SKM-1 (cell line): ENCODE results near the gene UPF1.

Experiments used
- DNase-seq: peaks from one replicate; lab custom pipeline; 2025; ENCODE audit not compliant: unreplicated experiment; lab: John Stamatoyannopoulos, UW

The UPF1 gene

DNA sequence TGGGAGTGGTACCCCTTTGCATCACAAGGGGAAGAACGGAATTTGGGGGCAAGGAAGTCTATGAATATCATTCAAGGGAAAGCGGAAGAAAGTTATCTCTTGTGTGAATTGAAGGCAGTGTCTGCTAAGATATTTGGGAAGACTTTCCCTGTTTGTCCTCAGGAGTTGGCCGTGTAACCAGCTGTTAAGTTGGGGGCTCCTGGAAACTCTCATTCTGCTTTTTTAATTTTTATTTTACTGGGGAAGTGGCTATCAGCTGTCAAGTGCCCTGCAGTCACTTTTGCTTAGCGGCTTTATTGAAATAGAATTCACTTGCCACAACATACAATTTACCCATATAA, 2.9 kb downstream of the UPF1 start:
- DNase-seq: no peak

DNA sequence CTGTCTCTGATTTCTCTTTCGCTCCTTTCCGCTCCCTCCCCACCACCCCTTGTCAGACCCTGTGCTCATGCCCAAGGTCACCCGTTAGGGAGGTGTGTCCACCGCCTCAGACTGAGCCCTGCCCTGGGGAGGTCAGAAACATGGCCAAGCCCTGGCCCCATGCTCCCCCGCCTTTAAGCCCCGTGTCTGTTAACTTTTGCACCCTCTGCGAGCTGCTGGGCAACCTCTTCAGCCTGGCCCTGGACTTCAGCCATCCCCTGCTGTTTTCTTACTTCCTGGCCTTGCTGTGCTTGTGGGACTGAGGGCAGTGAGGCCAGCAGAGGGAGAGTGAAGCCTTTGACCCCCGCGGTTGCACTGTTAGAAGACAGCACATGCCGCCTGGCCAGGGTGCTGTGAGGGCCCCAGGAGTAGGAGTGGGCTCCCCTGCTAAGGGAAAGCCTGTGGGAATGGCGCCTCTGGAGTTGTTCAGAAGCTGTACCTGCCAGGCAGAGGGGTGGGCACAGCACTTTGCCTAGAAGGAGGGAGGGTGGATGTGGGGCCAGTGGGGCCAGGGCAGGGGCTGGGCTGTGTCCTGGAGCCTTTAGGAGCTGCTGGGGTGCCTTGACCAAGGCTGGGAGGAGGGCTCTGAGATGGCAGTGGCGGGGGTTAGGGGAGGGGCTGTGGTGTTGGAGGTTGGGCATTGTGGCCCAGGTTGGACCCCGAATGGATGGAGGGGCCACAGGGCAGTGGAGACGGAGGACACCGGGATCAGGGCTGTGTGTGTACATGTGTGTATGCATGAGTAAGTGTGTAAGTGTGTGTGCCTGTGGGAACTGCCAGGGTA, 7.9 kb downstream of the UPF1 start:
- no peak for DNase-seq

DNA sequence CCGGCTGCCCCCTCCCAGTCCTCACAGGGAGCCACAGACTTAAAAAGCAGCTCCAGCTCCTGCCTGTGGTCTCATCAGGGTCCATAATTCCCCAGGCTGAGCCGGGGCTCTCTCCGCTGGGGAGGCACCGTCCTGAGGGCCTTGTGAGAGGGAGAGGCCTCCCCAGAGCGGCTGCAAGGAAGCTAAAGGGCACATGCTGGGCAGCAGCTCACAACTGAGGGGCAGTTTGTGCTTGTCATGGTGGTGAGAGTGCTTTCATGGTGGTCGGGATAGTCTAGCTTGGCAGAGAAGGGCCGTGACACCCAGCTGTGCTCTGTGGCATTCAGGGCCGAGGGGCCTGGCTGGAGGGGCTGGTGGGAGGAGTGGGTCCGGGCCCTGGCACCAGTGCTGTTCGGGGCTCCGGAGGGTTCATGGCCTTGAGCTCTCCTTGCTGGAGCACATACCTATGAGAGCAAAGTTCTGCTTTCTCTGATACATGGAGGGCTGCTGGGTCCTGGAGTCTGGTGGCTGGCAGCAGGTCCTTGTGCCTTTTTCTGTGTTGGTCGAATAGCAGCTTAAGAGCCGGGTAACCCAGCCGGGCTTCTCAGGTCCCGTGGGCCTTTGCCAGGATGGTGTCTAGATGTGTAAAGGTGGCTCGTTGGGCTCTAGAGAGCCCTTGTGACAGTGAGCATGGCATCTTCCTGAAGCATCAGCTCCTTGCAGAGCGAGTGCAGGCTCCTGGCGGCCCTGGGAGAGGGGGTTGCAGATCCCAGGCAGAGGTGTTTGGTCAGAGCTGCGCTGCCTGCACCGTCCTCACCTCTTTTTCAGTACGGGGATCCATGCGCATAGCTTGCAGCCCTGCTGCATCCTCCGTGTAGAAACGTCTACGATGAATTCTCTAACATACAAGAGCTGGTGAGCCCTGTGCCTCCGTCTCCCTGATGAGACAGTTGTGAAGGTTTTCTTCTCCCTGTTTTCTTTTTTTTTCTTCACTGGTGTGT, 8.8 kb downstream of the UPF1 start:
- no peak for DNase-seq

DNA sequence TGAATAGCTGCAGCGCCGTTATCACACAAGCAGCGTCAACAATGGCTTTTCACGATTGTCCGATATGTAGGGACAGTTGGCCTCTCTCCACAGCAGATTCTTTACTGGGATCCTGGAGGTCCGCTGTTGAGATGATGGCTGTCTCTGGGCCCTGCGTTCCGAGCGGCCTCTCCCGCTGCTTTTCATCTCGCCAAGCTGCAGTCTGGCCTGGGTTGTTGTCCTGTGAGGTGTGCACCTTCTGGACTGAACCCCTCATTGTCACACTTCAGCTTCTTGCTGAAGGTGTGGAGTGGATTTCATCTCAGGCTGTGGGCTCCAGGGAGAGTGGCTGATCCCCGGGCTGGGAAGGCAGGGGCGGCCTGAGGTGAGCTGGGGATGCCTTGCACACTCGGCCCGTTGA, 9.6 kb downstream of the UPF1 start:
- DNase-seq: no peak

DNA sequence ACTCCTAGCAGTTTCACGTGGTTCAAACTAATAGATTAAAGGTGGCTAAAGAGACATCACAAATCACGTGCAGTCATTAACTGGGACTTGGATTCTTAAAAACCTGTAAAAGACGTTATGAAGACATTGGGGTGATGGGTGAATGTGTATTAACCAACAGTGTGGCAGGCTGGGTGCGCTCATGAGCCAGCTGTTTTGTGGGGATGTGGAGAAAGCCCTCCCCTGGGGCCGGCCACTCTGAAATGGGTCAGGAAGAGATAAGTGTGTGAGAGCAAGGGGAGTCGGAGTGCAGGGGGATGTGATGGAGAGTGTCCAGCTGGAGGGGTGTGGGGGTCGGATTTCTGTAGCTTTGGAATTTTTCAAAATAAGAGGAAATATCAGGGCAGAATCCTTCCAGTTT, 10.4 kb downstream of the UPF1 start:
- DNase-seq: no peak

DNA sequence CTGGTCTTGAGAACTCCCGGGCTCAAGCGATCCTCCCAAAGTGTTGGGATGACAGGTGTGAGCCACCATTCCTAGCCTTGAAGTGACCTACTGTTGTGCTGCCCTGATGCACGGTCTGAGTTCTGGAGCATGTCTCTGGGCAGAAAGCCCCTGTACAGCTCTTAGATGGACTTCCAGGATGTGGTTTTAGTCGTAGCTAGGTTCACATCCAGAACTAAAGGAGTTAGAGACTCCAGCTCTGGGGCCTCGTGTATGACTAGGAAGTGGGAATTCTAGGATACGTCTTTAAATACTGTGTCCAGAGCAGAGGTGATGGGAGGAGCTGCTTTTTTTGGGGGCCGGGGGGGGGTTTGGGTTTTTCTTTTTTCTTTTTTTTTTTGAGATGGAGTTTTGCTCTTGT, 12.2 kb downstream of the UPF1 start:
- DNase-seq: no peak

DNA sequence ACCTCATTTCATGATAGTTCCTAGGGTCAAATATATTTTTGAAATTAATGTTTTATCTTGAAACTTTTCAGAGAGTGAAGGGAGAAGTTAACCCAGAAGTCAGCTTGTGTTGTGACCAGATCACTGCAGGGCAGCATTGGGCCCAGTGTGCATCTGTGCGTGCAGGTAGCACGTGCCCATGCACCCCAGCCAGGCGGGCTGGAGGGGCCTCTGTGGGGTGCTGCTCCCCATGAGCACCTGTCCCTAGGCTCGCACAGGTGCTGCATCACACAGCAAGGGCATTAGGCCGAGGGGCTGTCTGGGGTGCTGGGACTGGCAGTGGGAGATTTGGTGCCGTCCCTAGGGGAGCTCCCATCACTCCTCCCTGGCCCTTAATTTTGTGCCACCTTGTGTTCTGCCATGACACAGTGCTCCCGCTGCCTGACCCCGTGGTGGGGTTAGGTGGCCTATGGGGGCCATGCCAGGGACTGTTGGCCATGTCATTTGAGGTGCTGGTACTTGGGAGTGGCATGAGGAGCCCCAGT, 13.1 kb downstream of the UPF1 start:
- DNase-seq: no peak

DNA sequence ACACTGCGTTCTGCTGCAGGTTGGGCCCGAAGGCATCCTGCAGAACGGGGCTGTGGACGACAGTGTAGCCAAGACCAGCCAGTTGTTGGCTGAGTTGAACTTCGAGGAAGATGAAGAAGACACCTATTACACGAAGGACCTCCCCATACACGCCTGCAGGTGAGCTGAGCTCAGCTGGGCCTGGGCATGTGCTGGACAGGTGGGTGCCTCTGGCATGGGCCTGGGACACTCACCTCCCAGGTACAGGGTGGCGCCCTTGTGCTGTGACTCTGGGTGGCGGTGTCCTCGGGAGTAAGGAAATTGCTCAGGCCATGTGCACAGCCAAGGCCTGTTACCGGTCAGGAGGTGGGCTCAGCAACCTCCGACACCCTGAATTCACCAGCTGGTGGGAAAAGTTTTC, 14.2 kb downstream of the UPF1 start:
- no peak for DNase-seq

DNA sequence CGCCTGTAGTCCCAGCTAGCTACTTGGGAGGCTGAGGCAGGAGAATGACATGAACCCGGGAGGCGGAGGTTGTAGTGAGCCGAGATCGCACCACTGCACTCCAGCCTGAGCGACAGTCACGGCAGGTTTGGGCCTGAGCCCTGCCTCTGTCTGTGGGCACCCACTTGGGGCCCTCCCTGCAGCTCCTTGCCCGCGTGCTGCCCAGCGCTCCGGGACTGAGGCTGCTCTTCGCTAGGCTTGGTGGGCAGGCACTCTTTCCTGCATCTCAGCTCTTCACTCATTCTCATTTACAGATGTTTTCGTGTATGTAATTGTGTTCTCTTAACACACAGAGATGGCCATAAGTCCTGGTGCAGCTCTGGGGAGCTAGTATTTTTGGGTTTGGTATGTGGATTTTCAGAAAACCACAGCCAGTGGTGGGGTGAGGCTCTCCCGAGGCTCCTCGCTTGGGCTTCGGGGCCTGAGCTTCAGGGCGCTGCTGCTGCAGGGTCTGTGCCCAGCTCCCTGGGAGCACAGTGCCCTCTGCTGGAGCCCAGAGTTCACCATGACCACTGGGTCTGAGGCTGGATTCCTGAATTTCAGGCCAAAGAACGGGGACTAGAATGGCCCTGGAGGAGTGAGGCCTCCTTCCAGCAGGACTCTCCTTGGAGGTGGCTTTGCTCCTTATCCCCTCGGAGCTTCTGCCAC, 15.2 kb downstream of the UPF1 start:
- no peak for DNase-seq

DNA sequence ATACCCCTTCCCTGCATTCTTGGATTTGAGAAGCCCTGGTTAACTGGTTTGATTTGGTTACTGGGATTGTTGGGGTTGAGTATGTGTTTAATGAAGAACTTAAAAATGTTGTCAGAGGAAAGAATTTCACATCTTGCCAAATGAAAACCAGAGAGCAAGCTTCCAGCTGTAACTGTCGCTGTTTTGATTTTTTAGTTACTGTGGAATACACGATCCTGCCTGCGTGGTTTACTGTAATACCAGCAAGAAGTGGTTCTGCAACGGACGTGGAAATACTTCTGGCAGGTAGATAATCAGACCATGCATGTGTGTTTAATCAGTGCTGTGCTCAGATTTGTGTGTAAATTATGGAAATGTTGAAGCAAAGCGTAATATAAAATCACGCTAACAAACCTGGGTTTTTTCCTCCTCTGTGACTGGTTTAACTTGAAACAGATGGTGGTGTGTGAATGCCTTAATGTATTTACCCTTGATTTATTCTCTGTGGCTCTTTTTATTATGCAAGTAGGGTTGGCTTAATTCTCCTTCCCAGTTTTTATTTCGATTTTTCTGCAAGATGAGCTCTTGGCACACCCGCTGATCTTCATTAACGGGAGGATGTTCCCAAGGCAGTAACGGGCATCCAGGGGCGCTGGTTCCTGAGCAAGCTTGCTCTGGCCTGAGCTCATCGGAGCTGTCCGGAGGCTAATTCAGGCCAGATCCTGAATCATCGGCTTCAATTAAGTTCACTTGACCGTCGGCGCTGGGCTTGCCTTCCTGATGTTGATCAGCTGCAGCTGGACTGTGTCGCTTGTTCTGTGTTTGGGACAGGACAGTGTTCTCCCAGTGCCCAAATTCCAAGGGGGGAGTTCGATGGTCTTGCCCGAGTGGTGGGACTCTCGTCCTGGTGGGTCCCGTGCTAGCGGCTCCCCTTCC, 16.0 kb downstream of the UPF1 start:
- DNase-seq: no peak

DNA sequence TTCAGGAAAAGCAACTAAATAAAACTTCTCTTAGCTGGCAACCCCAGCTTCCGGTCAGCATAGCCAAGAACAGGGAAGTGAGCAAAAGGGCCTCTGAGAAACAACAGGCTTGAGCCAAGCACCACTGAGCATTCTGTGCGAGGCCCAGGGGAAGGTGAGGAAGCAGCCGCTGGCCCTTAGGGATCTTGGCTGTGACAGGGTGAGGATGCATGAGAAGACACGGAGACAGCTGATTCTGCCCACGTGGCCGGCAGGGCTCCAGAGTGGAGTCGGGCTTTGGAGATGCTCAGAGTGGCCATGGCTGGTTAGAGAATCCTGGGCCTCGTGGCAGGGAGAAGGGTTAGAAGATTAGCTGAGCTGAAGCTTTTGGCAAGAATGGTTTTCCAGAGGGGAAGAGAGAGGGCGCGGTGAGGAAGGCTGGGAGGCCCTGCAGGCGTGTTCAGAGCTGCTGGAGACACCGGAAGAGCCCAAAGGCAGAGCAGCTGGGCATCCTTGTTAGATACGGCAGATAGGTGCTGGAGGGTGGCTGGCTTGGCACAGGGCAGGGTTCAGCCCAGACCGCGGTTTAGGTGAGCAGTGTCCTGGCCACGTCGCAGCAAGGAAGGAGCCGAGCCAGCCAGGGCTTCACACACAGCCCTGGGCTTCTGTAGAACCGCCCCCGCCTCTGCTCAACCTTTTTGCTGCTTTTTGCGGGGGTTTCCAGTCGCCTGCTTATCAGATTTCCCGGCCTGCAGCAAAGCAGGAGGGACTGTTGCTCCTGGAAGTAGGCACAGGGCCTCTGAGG, 17.3 kb downstream of the UPF1 start:
- DNase-seq: peak; percentile 21

DNA sequence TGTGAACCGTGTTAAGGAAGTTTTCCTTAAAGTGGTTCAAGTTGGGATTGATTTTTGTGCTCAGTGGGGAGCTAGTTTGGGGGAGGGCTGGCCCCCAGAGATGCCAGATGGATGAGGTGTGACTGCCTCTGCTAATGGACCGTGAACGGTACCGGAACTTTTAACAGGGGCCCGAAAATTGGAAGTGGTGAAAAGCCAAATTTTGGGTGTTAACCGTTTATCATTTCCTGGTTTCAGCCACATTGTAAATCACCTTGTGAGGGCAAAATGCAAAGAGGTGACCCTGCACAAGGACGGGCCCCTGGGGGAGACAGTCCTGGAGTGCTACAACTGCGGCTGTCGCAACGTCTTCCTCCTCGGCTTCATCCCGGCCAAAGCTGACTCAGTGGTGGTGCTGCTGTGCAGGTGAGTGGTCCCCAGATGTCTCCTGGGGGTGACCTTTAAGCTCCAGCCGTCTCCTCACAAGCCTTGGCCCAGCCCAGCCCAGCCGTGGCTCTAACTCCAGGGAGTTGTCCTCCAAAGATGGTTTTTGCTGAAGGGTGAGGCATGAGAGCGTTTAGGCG, 18.2 kb downstream of the UPF1 start:
- no peak for DNase-seq

DNA sequence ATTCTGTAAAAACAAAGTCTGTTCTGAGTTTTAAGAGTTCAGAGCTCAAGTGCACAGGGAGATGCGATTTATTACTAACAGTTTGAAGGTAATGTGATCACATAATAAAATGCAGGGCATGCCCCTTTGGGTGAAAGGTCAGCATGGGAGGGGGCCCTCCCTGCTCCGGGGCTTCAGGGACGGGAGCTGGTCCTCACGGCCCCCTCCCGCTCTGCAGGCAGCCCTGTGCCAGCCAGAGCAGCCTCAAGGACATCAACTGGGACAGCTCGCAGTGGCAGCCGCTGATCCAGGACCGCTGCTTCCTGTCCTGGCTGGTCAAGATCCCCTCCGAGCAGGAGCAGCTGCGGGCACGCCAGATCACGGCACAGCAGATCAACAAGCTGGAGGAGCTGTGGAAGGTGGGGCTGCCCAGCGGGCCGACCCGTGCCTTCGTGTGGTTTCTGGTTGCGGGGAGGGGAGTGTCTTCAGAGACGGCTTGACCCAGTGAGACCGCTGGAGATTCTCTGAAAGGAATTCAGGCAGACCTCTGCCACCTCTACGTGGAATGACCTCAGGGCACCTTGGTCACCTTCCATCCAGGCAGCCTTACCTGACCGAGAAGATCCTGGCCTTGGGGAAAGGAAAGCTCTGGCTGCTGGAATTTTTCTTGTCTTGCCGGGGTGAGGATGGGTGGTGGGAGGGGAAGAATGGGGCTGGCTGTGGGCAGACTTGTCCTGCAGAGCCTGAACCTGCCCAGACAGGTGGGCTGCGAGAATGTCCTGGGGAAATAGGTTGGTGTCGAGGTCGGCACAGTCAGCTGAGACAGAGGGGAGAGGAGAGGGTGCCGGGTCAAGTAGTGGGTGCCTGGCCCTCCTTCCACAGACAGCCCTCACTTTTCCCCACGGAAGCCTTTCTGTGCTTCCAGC, 19.0 kb downstream of the UPF1 start:
- no peak for DNase-seq

DNA sequence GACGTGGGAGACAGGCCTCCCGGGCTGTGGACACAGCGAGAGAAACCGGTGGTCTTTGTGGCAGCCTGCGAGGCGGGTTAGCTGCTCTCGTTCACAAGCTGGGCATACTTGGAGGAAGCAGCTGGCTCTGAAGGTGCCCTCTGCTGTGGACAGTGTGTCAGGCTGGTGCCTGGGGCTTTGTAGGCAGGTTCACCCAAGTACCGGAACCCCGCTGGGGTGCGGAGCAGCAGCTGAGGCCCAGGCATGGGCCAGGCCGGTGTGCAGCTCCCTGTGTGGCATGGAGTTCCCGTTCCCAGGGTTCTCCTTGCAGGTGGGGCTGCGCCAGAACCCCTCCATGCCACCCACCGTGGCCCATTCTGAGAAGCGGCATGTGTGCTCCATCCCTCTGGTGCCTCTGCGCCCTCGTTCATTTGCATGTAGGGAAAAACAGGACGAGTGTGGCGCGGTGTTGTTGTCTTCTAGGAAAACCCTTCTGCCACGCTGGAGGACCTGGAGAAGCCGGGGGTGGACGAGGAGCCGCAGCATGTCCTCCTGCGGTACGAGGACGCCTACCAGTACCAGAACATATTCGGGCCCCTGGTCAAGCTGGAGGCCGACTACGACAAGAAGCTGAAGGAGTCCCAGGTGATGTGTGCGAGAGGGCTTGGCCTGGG, 20.0 kb downstream of the UPF1 start:
- no peak for DNase-seq

DNA sequence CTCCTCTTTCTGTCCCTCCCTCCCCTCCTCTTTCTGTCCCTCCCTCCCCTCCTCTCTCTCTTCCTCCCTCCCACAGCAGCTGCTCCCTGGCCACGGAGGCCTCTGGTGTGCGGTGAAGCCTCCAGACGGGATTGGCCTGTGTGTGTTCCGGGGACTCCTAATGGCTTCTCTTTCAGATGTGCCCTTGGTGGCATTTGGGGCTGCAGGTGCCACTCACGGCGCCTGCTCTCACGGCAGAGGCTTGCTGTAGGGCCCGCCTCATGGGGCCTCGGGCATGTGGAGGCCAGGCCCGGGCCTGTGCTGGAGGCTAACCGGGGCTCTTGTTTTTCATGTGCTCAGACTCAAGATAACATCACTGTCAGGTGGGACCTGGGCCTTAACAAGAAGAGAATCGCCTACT, 20.9 kb downstream of the UPF1 start:
- no peak for DNase-seq

DNA sequence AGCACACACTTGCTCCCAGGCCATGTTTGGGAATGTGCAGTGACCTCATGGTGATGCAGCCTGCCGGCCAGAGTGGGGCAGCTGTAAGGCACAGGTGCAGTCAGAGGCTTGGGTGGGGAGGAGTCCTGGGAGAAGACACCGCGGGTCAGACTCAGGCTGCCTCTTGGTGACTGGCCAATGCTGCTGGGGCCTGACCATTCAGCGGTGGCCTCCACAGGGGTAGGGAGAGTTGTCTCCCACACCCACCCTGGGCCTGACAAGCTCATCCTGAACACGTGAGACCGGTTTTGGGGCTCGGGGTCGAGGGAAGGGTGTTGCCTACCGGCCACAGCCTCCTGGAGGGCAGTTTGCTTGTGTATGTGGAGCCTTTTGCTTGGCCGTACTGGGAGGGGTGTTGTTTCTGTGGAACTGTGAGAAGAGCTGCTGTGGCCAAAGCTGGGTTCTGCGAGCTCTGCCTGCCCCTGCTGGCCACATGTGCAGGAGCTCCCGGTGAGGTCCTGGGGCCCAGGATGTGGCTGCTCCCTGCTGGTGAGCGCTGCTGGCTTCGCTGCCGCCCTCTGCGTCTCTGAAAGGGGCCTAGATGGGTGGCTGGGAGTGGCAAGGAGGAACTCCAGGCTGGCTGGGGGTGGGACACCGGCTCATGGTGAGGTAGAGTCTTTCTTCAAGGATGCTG, 22.1 kb downstream of the UPF1 start:
- no peak for DNase-seq

DNA sequence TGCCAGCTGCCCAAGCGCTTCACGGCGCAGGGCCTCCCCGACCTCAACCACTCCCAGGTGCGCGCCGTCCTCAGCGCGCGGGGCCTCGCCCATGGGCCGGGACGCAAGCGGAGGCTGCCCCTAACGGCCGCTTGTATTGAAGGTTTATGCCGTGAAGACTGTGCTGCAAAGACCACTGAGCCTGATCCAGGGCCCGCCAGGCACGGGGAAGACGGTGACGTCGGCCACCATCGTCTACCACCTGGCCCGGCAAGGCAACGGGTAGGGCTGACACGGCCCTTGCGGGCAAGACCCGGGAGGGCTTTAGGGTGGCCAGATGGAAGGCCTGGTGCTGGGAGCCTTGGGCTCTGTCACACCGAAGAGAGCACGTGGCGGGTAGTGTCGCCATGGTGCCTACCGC, 23.2 kb downstream of the UPF1 start:
- no peak for DNase-seq
